Thoracic aorta (tissue), 2 donors: Measurements from ENCODE around the gene TTC9. TPM values are rescaled to one million over a fixed set of nuclear protein-coding genes. Genes with fewer than 3 reads are reported as not detected.

Source experiments
- ATAC-seq: fragments of 150-250 bp; one replicate; pipeline ENCODE4 v1.8.0; 2017; ENCODE audit warnings: low read depth; ENCODE audit not compliant: insufficient number of reproducible peaks, low FRiP score
- DNase-seq: peaks from one replicate; pipeline ENCODE4 v3.0.0-alpha.2; 2020; ENCODE audit warnings: low spot score
- H3K27ac ChIP-seq, 2 donors: fragments of 200-600 bp; sonication (generic); 1 replicate in 1 of 2; 2 replicates in 1 of 2; pipeline ENCODE4 v1.5.1; 2016; ENCODE audit warnings: mild to moderate bottlenecking in 2 of 2, moderate library complexity in 2 of 2
- H3K27me3 ChIP-seq: fragments of 200-600 bp; sonication (generic); replicated peaks from 2 replicates; pipeline ENCODE4 v1.6.0; 2016; ENCODE audit warnings: mild to moderate bottlenecking; ENCODE audit not compliant: insufficient read depth
- H3K36me3 ChIP-seq: fragments of 200-600 bp; sonication (generic); one replicate; pipeline ENCODE4 v1.5.1; 2016
- H3K4me1 ChIP-seq, 2 donors: fragments of 200-600 bp; sonication (generic); 1 replicate in 1 of 2; 2 replicates in 1 of 2; pipeline versions ENCODE4 v1.5.1 to v1.6.0; 2016; ENCODE audit warnings: low read depth in 2 of 2, mild to moderate bottlenecking in 1 of 2; ENCODE audit not compliant: control insufficient read depth in 1 of 2
- H3K4me3 ChIP-seq: fragments of 200-600 bp; sonication (generic); 2 replicates; pipeline ENCODE4 v1.5.1; 2016; ENCODE audit warnings: mild to moderate bottlenecking
- H3K9me3 ChIP-seq: fragments of 200-600 bp; sonication (generic); 2 replicates; pipeline ENCODE4 v1.5.1; 2016
- CTCF ChIP-seq: fragments of 200-600 bp; sonication (generic); IDR thresholded peaks from one replicate; pipeline ENCODE4 v1.5.1; 2019; ENCODE audit warnings: antibody characterized with exemption
- total RNA-seq, 2 donors: library from RNA; depleted of rRNA; stranded (reverse); fragments of >200 nt; gene quantifications; one replicate each; pipeline versions ENCODE4 v1.1.0 to v1.2.3, GENCODE V29; 2016

Gene TTC9
- total RNA-seq, 2 donors from 2014 or later = 2.0 to 4.7 TPM

- no peaks in the 10 kb centered on the region for H3K9me3 ChIP-seq
- no peak overlapping the region for H3K4me3 ChIP-seq
- H3K27me3 ChIP-seq = no peaks in the 10 kb centered on the region
- no peak for TF ChIP-seq CTCF
- H3K36me3 ChIP-seq = no peaks in the 10 kb centered on the region
- peaks cover 6 to 9% of the 10 kb centered on the region in 2 donors for H3K4me1 ChIP-seq
- H3K27ac ChIP-seq = no peak overlapping the region
- ATAC-seq (no peak), DNase-seq (no peak)
Observed at GRCh38 chr14:70665448-70666360, 24.0 kb downstream of the TTC9 start.

GRCh38 chr14:70666361-70666686 is 24.6 kb downstream of the TTC9 start:
- DNase-seq (no peak), ATAC-seq (no peak)
- Histone ChIP-seq H3K4me1 (peaks cover 6 to 9% of the 10 kb centered on the region in 2 donors), H3K27me3 (no peaks in the 10 kb centered on the region), H3K27ac (no peak overlapping the region), H3K36me3 (no peaks in the 10 kb centered on the region), H3K4me3 (no peak overlapping the region), H3K9me3 (no peaks in the 10 kb centered on the region)
- no peak for TF ChIP-seq CTCF

- Histone ChIP-seq H3K36me3 (no peaks in the 10 kb centered on the region), H3K4me1 (no peaks in the 10 kb centered on the region), H3K4me3 (no peak overlapping the region), H3K9me3 (no peaks in the 10 kb centered on the region), H3K27me3 (no peaks in the 10 kb centered on the region), H3K27ac (no peak overlapping the region)
- DNase-seq (no peak), ATAC-seq (no peak)
- no peak for TF ChIP-seq CTCF
Observed at GRCh38 chr14:70670992-70671651, 29.4 kb downstream of the TTC9 start.

- no peaks in the 10 kb centered on the region for H3K27me3 ChIP-seq
- no peak overlapping the region for H3K27ac ChIP-seq
- H3K9me3 ChIP-seq = no peaks in the 10 kb centered on the region
- DNase-seq = no peak
- H3K4me1 ChIP-seq = no peaks in the 10 kb centered on the region
- no peak overlapping the region for H3K4me3 ChIP-seq
- TF ChIP-seq CTCF = no peak
- no peak for ATAC-seq
- no peaks in the 10 kb centered on the region for H3K36me3 ChIP-seq
Observed at GRCh38 chr14:70671652-70672644, 30.2 kb downstream of the TTC9 start.
